Esophagus squamous epithelium (tissue), 5 donors: ENCODE results near the gene MAN2A1. TPM values are rescaled to one million over a fixed set of nuclear protein-coding genes. Genes with fewer than 3 reads are reported as not detected.

Experiments used
- DNase-seq: peaks from one replicate; lab custom pipeline; 2025; lab: John Stamatoyannopoulos, UW
- H3K27ac ChIP-seq, 4 donors: fragments of 200-600 bp; sonication (generic); one replicate each; pipeline ENCODE4 v1.5.1; 2016 to 2019; ENCODE audit warnings: mild to moderate bottlenecking in 1 of 4
- H3K27me3 ChIP-seq, 4 donors: fragments of 200-600 bp; sonication (generic); 1 replicate in 3 of 4; 2 replicates in 1 of 4; pipeline versions ENCODE4 v1.5.1 to v1.6.0; 2017 to 2021; ENCODE audit warnings: antibody characterized with exemption in 1 of 4
- H3K36me3 ChIP-seq, 3 donors: fragments of 200-600 bp; sonication (generic); one replicate each; pipeline ENCODE4 v1.5.1; 2016 to 2019
- H3K4me1 ChIP-seq, 3 donors: fragments of 200-600 bp; sonication (generic); one replicate each; pipeline ENCODE4 v1.5.1; 2017 to 2019
- H3K4me3 ChIP-seq, 4 donors: fragments of 200-600 bp; sonication (generic); 1 replicate in 3 of 4; 2 replicates in 1 of 4; pipeline ENCODE4 v1.5.1; 2016 to 2019; ENCODE audit warnings: mild to moderate bottlenecking in 2 of 4, moderate library complexity in 1 of 4
- H3K9me3 ChIP-seq, 3 donors: fragments of 200-600 bp; sonication (generic); one replicate each; pipeline ENCODE4 v1.5.1; 2016 to 2019
- CTCF ChIP-seq, 6 experiments: fragments of 450-650 bp in 4 of 6; fragments of 200-600 bp in 2 of 6; sonication (generic) in 2 of 6; IDR thresholded peaks; one replicate each; pipeline ENCODE4 v1.5.1; 2016 to 2019; ENCODE audit warnings: antibody characterized with exemption in 6 of 6, mild to moderate bottlenecking in 4 of 6, moderate library complexity in 4 of 6
- POLR2A ChIP-seq, 4 donors: fragments of 450-650 bp; IDR thresholded peaks; one replicate each; pipeline ENCODE4 v1.6.1; 2017; ENCODE audit warnings: antibody characterized with exemption in 4 of 4, mild to moderate bottlenecking in 4 of 4, moderate library complexity in 3 of 4
- WGBS, 2 donors: methylation state at CpG; one replicate each; pipeline ENCODE4 v1.1.5; 2018; 5-methylcytosine and 5-hydroxymethylcytosine counted together
- intact Hi-C: fragments of 100-400 bp; cut with DNase I; formaldehyde crosslinking; loops from one replicate; pipeline ENCODE4 v1.15.0; 2022
- total RNA-seq, 4 donors: library from RNA; depleted of rRNA; stranded (reverse); fragments of >200 nt; gene quantifications; one replicate each; pipeline ENCODE4 v1.1.0, GENCODE V29; 2016
- donor health status: DM: yes; HTN: yes; CAD: no.

Gene MAN2A1
- total RNA-seq, 4 donors from 2014 or later = 27.4 to 40.1 (median 37.4) TPM

GRCh38 chr5:109707531-109707930, 17.8 kb downstream of the MAN2A1 start:
- H3K4me1 ChIP-seq = peaks cover 0 to 20% (median 5%) of the 10 kb centered on the region in 3 donors
- no peaks in the 10 kb centered on the region for H3K27me3 ChIP-seq
- no peaks in the 10 kb centered on the region for H3K36me3 ChIP-seq
- 78 to 81% methylated on average over 2 of the region's 2 CpGs for WGBS, 2 donors
- H3K4me3 ChIP-seq = no peak overlapping the region
- intact Hi-C loops = no loop called here
- no peaks in the 10 kb centered on the region for H3K9me3 ChIP-seq
- no peak for DNase-seq
- TF ChIP-seq POLR2A (IDR thresholded peaks at IDR 0.05) = no peak
- TF ChIP-seq CTCF (IDR thresholded peaks at IDR 0.05) = no peak
- no peak overlapping the region for H3K27ac ChIP-seq

GRCh38 chr5:109708813-109709212, 19.1 kb downstream of the MAN2A1 start:
- Histone ChIP-seq H3K36me3 (no peaks in the 10 kb centered on the region), H3K27me3 (no peaks in the 10 kb centered on the region), H3K4me3 (no peak overlapping the region), H3K9me3 (no peaks in the 10 kb centered on the region), H3K4me1 (peaks cover 0 to 18% (median 4%) of the 10 kb centered on the region in 3 donors), H3K27ac (no peak overlapping the region)
- 89 to 96% methylated on average over 2 of the region's 2 CpGs for WGBS, 2 donors
- intact Hi-C loops = no loop called here
- TF ChIP-seq CTCF (IDR thresholded peaks at IDR 0.05) (no peak), POLR2A (IDR thresholded peaks at IDR 0.05) (no peak)
- DNase-seq = no peak

- H3K36me3 ChIP-seq = no peaks in the 10 kb centered on the region
- no peak for TF ChIP-seq POLR2A (IDR thresholded peaks at IDR 0.05)
- TF ChIP-seq CTCF (IDR thresholded peaks at IDR 0.05) = no peak
- 86 to 88% methylated on average over 5 of the region's 5 CpGs for WGBS, 2 donors
- H3K4me3 ChIP-seq = no peak overlapping the region
- H3K9me3 ChIP-seq = no peaks in the 10 kb centered on the region
- intact Hi-C loops = no loop called here
- peaks cover 0 to 14% (median 0%) of the 10 kb centered on the region in 3 donors for H3K4me1 ChIP-seq
- H3K27me3 ChIP-seq = no peaks in the 10 kb centered on the region
- no peak for DNase-seq
- H3K27ac ChIP-seq = no peak overlapping the region
Measured at GRCh38 chr5:109709225-109709624, 19.5 kb downstream of the MAN2A1 start.

GRCh38 chr5:109711673-109712072, 21.9 kb downstream of the MAN2A1 start:
- DNase-seq = no peak
- TF ChIP-seq CTCF (IDR thresholded peaks at IDR 0.05) (no peak), POLR2A (IDR thresholded peaks at IDR 0.05) (no peak)
- Histone ChIP-seq H3K4me3 (no peak overlapping the region), H3K4me1 (no peaks in the 10 kb centered on the region), H3K27me3 (no peaks in the 10 kb centered on the region), H3K9me3 (no peaks in the 10 kb centered on the region), H3K36me3 (peaks cover 0 to 10% (median 0%) of the 10 kb centered on the region in 3 donors), H3K27ac (no peak overlapping the region)
- intact Hi-C loops = no loop called here

GRCh38 chr5:109713453-109713852, 23.7 kb downstream of the MAN2A1 start:
- peaks cover 0 to 28% (median 0%) of the 10 kb centered on the region in 3 donors for H3K36me3 ChIP-seq
- no peak overlapping the region for H3K27ac ChIP-seq
- H3K27me3 ChIP-seq = no peaks in the 10 kb centered on the region
- no peaks in the 10 kb centered on the region for H3K4me1 ChIP-seq
- no peak for DNase-seq
- H3K4me3 ChIP-seq = no peak overlapping the region
- 80 to 81% methylated on average over 3 of the region's 3 CpGs for WGBS, 2 donors
- TF ChIP-seq POLR2A (IDR thresholded peaks at IDR 0.05) (no peak), CTCF (IDR thresholded peaks at IDR 0.05) (no peak)
- intact Hi-C loops = no loop called here
- no peaks in the 10 kb centered on the region for H3K9me3 ChIP-seq
